HepG2 (cell line): Measurements from ENCODE around the gene HTR3B.

Experiments used
- MTA1 ChIP-seq: sonication (generic); formaldehyde crosslinking; IDR thresholded peaks from 2 replicates; pipeline ENCODE4 v1.4.0; 2020; ENCODE audit warnings: missing genetic modification reagents, mild to moderate bottlenecking, borderline replicate concordance
- NCOA5 ChIP-seq: sonication (generic); formaldehyde crosslinking; IDR thresholded peaks from 2 replicates; pipeline ENCODE4 v1.4.0; 2020; ENCODE audit warnings: missing genetic modification reagents
- TBX2 ChIP-seq: sonication (generic); formaldehyde crosslinking; IDR thresholded peaks from 2 replicates; pipeline ENCODE4 v1.5.0; 2020; ENCODE audit warnings: missing genetic modification reagents, mild to moderate bottlenecking, borderline replicate concordance
- TCF7 ChIP-seq: sonication (generic); IDR thresholded peaks from 2 replicates; pipeline ENCODE4 v1.6.1; 2016; ENCODE audit warnings: antibody characterized with exemption, low read depth
- ZNF672 ChIP-seq: sonication (generic); formaldehyde crosslinking; IDR thresholded peaks from 2 replicates; pipeline ENCODE4 v1.8.1; 2022; ENCODE audit warnings: missing genetic modification reagents
- TF ChIP-seq, protein P1 (sequence below): sonication (generic); formaldehyde crosslinking; IDR thresholded peaks from 2 replicates; pipeline ENCODE4 v1.5.0; 2020; ENCODE audit warnings: mild to moderate bottlenecking, missing genetic modification reagents, moderate library complexity

DNA sequence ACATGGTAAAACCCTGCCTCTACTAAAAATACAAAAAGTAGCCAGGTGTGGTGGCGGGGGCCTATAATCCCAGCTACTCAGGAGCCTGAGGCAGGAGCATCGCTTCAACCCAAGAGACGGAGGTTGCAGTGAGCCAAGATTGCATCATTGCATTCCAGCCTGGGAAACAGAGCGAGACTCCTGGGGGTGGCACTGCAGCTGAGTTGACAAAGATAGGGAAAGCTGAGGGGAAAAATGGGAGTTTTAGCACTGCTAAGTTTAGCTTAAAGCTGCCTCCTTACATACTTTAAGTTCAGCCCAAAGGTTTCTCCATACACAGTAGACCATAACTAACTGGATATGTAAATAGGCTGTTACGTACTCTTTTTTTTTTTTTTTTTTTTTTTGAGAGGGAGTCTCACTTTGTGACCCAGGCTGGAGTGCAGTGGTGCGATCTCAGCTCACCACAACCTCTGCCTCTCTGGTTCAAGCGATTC lies 20.2 kb upstream of the HTR3B start:
- no peak for TF ChIP-seq TCF7
- no peak for TF ChIP-seq TBX2 (CRISPR knock-in tag)
- TF ChIP-seq, protein P1, sequence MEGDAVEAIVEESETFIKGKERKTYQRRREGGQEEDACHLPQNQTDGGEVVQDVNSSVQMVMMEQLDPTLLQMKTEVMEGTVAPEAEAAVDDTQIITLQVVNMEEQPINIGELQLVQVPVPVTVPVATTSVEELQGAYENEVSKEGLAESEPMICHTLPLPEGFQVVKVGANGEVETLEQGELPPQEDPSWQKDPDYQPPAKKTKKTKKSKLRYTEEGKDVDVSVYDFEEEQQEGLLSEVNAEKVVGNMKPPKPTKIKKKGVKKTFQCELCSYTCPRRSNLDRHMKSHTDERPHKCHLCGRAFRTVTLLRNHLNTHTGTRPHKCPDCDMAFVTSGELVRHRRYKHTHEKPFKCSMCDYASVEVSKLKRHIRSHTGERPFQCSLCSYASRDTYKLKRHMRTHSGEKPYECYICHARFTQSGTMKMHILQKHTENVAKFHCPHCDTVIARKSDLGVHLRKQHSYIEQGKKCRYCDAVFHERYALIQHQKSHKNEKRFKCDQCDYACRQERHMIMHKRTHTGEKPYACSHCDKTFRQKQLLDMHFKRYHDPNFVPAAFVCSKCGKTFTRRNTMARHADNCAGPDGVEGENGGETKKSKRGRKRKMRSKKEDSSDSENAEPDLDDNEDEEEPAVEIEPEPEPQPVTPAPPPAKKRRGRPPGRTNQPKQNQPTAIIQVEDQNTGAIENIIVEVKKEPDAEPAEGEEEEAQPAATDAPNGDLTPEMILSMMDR: 0 out of 2 replicates have a peak, but pooled peaks have one; percentile 21
- TF ChIP-seq MTA1: no peak
- no peak for TF ChIP-seq ZNF672 (CRISPR knock-in tag)
- no peak for TF ChIP-seq NCOA5 (CRISPR knock-in tag)
